D721Med (cell line): ENCODE results near the gene AP1M1.

Experiments
- DNase-seq: peaks from one replicate; pipeline ENCODE4 v3.0.0; 2011; ENCODE audit warnings: low spot score; ENCODE audit not compliant: insufficient read length
- FAIRE-seq: peaks from 2 replicates; lab custom pipeline; 2011; peaks lifted over from hg19 to GRCh38; lab: Jason Lieb, UNC
- TF ChIP-seq, protein P1 (sequence below): IDR thresholded peaks from 2 replicates; pipeline ENCODE4 v1.5.1; 2012; ENCODE audit warnings: mild to moderate bottlenecking, control low read depth; ENCODE audit not compliant: insufficient read depth; ENCODE audit errors: missing control alignments

AP1M1 gene

DNA sequence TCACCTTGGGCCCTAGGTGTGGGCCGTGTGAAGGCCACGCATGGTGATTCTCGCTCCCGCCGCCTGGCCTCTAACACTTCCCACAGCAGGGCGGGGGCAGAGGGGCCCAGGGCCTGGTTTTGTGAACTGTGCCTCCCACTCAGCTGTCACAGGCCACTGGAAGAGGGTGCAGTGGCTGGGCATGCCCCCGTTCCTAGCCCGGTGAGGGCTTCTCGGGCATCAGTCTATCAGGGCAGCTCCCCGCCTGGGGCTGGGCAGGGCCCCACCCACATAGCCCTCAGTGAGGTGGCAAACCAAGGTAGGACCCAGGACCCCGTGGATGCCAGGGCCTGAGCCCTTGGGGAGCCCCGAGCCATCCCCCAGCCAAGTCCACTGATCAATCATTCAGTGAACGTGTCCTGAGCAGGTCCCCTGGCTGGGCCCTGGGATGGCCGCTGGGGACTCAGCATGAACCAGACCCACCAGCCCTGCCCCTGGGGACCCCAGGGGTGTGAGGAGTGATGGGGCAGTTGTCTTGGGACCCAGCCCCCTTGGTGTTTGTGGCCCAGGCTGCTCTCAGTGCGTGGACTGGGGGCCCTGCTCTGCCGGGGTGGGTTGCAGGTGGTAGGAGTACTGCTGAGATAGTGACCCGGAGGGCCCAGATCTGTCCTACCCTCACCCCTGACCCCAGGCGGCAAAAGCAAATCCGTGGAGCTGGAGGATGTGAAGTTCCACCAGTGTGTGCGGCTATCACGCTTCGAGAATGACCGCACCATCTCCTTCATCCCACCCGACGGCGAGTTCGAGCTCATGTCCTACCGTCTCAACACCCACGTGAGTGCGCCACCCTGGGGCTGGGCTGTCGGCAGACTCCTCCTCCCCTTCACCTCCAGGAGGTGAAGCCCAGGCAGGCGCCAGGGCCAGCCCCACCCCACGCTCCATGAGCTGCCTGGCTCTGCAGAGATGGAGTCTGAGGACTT is 29.4 kb downstream of the AP1M1 start:
- TF ChIP-seq, protein P1, sequence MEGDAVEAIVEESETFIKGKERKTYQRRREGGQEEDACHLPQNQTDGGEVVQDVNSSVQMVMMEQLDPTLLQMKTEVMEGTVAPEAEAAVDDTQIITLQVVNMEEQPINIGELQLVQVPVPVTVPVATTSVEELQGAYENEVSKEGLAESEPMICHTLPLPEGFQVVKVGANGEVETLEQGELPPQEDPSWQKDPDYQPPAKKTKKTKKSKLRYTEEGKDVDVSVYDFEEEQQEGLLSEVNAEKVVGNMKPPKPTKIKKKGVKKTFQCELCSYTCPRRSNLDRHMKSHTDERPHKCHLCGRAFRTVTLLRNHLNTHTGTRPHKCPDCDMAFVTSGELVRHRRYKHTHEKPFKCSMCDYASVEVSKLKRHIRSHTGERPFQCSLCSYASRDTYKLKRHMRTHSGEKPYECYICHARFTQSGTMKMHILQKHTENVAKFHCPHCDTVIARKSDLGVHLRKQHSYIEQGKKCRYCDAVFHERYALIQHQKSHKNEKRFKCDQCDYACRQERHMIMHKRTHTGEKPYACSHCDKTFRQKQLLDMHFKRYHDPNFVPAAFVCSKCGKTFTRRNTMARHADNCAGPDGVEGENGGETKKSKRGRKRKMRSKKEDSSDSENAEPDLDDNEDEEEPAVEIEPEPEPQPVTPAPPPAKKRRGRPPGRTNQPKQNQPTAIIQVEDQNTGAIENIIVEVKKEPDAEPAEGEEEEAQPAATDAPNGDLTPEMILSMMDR = no peak
- no peak for DNase-seq
- no peak for FAIRE-seq

DNA sequence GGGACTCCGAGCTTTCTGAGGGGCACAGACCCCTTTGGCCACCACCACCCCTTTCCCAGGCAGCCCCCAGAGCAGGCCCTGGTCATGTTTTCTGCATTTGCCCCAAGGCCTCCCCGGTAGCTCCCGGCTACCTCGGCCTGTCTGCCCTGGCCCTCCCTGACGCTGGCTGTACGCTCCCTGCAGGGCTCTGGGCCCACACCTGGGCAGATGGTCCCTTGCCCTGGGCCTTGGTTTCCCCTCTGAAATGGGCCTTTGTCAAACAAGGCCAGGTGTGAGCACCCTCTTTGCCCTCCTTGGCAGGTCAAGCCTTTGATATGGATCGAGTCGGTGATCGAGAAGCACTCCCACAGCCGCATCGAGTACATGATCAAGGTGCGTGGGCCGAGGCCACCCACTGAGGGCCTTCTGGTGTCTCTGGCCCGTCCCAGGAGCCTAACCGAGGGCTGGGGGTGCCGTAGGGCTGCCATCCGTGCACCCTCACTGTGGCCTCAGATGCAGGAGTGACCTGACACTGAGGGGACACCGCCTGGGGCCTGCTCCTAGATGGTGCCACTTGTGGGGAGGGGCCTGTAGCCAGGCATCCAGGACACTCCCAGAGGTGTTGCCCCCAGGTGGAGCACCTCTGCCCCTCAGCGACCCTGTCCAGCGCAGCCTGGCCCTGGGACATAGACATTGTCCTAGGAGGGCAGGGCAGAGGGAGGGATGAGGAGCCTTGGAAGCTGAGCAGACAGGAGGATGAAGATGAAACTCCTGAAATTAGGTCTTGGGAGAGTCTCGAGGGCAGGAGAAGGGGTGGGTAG is 30.3 kb downstream of the AP1M1 start:
- no peak for FAIRE-seq
- TF ChIP-seq, protein P1 = no peak
- DNase-seq = no peak

- TF ChIP-seq, protein P1 = no peak
- FAIRE-seq = no peak
- DNase-seq = no peak
Observed at GRCh38 chr19:16228637-16229321, 31.1 kb downstream of the AP1M1 start.

GRCh38 chr19:16229322-16229641 is 31.6 kb downstream of the AP1M1 start:
- TF ChIP-seq, protein P1 = no peak
- DNase-seq = no peak
- FAIRE-seq = no peak

GRCh38 chr19:16232127-16232526 is 34.4 kb downstream of the AP1M1 start:
- DNase-seq (no peak), FAIRE-seq (no peak)
- TF ChIP-seq, protein P1 = no peak

GRCh38 chr19:16232568-16232967 is 34.9 kb downstream of the AP1M1 start:
- no peak for DNase-seq
- TF ChIP-seq, protein P1 = no peak
- FAIRE-seq = no peak
